HepG2 (cell line): ENCODE results near the gene SP3. TPM values are rescaled to one million over a fixed set of nuclear protein-coding genes. Genes with fewer than 3 reads are reported as not detected.

Source experiments
- ATAC-seq: fragments of 200-7000 bp; cut with Tn5 transposase; 3 replicates; pipeline ENCODE4 v1.9.1; 2020; ENCODE audit warnings: mild to moderate bottlenecking, moderate library complexity
- BruUV-seq: library from RNA; stranded (reverse); fragments of 400-500 nt; replicated peaks from 2 replicates; lab custom pipeline; 2021; lab: Mats Ljungman, UMichigan
- CTCF ChIA-PET: fragments of 300-600 bp; formaldehyde crosslinking; extraction: SDS; loops from one replicate; lab custom pipeline; 2021; ENCODE audit warnings: low total read pairs, inconsistent platforms, low intra/inter-chr PET ratio; lab: Yijun Ruan, JAX
- POLR2A ChIA-PET: fragments of 350-600 bp; sonication (Branson Sonifier 250); formaldehyde crosslinking; loops from one replicate; lab custom pipeline; 2020; ENCODE audit warnings: antibody characterized with exemption, inconsistent platforms; lab: Yijun Ruan, JAX
- DNase-seq: peaks from one replicate; pipeline ENCODE4 v3.0.0-alpha.2; 2015; ENCODE audit warnings: low spot score
- FAIRE-seq: peaks from 3 replicates; lab custom pipeline; 2011; peaks lifted over from hg19 to GRCh38; lab: Jason Lieb, UNC
- H2AFZ ChIP-seq: one replicate; pipeline ENCODE4 v1.6.1; 2011; ENCODE audit warnings: low read length, inconsistent platforms
- H3K27ac ChIP-seq: fragments of 300-600 bp; 3 replicates; pipeline ENCODE4 v1.8.0; 2011; ENCODE audit warnings: mixed run types, mild to moderate bottlenecking, mixed read lengths, low read length, inconsistent platforms; ENCODE audit not compliant: insufficient read depth; ENCODE audit errors: extremely low read length
- H3K27me3 ChIP-seq, 2 experiments: fragments of 200-600 bp in 1 of 2; 2 replicates in 1 of 2; 3 replicates in 1 of 2; pipeline versions ENCODE4 v1.6.0 to v1.8.0; 2011; ENCODE audit warnings: low read length in 2 of 2, mild to moderate bottlenecking in 2 of 2, moderate library complexity in 2 of 2, inconsistent platforms in 1 of 2; ENCODE audit not compliant: insufficient read depth in 2 of 2, control insufficient read depth in 1 of 2
- H3K36me3 ChIP-seq, 2 experiments: fragments of 200-600 bp in 1 of 2; replicated peaks in 1 of 2; 2 replicates in 1 of 2; 3 replicates in 1 of 2; pipeline versions ENCODE4 v1.5.1 to v1.8.0; 2011; ENCODE audit warnings: low read length in 2 of 2, inconsistent platforms in 1 of 2; ENCODE audit not compliant: insufficient read depth in 2 of 2, control insufficient read depth in 1 of 2
- H3K4me1 ChIP-seq: 2 replicates; pipeline ENCODE4 v1.5.1; 2012; ENCODE audit warnings: low read length, inconsistent platforms; ENCODE audit not compliant: insufficient read depth
- H3K4me2 ChIP-seq: 2 replicates; pipeline ENCODE4 v1.6.0; 2011; ENCODE audit warnings: low read depth, low read length, inconsistent platforms
- H3K4me3 ChIP-seq, 3 experiments: fragments of 200-600 bp in 1 of 3; sonication (generic), shearing (Covaris generic) in 1 of 3; replicated peaks in 1 of 3; 2 replicates each; pipeline ENCODE4 v1.5.1; 2011 to 2016; ENCODE audit warnings: low read length in 3 of 3, inconsistent platforms in 2 of 3, low read depth in 2 of 3, mild to moderate bottlenecking in 2 of 3, control low read depth in 1 of 3, mixed read lengths in 1 of 3; ENCODE audit not compliant: insufficient read depth in 1 of 3
- H3K79me2 ChIP-seq: one replicate; pipeline ENCODE4 v1.6.1; 2011; ENCODE audit warnings: low read length, inconsistent platforms; ENCODE audit not compliant: insufficient read depth
- H3K9ac ChIP-seq: 2 replicates; pipeline ENCODE4 v1.6.0; 2011; ENCODE audit warnings: mild to moderate bottlenecking, low read depth, low read length, inconsistent platforms; ENCODE audit not compliant: insufficient read depth
- H3K9me3 ChIP-seq: 2 replicates; pipeline ENCODE4 v1.5.1; 2012; ENCODE audit warnings: mild to moderate bottlenecking, low read length
- H4K20me1 ChIP-seq: 2 replicates; pipeline ENCODE4 v1.6.0; 2011; ENCODE audit warnings: inconsistent platforms, mild to moderate bottlenecking, low read length, moderate library complexity; ENCODE audit not compliant: insufficient read depth
- CEBPB ChIP-seq: IDR thresholded peaks from 2 replicates; pipeline ENCODE4 v1.6.1; 2011; ENCODE audit warnings: low read depth, low read length, improper control_type of control experiment, borderline replicate concordance
- ZNF318 ChIP-seq: sonication (generic); formaldehyde crosslinking; IDR thresholded peaks from 2 replicates; pipeline ENCODE4 v1.4.0; 2020; ENCODE audit warnings: mild to moderate bottlenecking, missing genetic modification reagents
- WGBS: methylation state at CpG from one replicate; pipeline ENCODE4 v1.1.6; 2017; ENCODE audit warnings: low lambda C conversion rate; 5-methylcytosine and 5-hydroxymethylcytosine counted together
- in situ Hi-C: cut with HindIII; loops from 2 replicates; pipeline ENCODE4 v1.10.0; 2017; ENCODE audit warnings: low pct_unique_long_range_greater_than_20kb; ENCODE audit not compliant: extremely low pct_ligation_motif_present
- intact Hi-C: fragments of 100-400 bp; cut with micrococcal nuclease; formaldehyde crosslinking; loops from one replicate; pipeline ENCODE4 v1.10.0; 2022; ENCODE audit not compliant: unreplicated experiment
- polyA plus RNA-seq, 8 experiments: library from polyadenylated mRNA; depleted of rRNA in 3 of 8; stranded (reverse) in 7 of 8; unstranded in 1 of 8; fragments of >200 nt; fragmentation: Illumina TruSeq in 4 of 8; extraction: Trizol in 4 of 8; gene quantifications; 2 replicates each; pipeline versions ENCODE4 v1.2.1 to v1.2.3, GENCODE V29; 2011 to 2016; ENCODE audit warnings: low read depth in 4 of 8, missing spikeins in 1 of 8, mixed read lengths in 1 of 8; ENCODE audit not compliant: insufficient read depth in 1 of 8
- total RNA-seq, 5 experiments: library from RNA; depleted of rRNA; stranded (reverse); fragments of >200 nt; fragmentation: Illumina TruSeq; extraction: Trizol; gene quantifications; 2 replicates each; pipeline ENCODE4 v1.2.3, GENCODE V29; 2016; ENCODE audit warnings: low read depth in 1 of 5

SP3 gene
- total and polyA plus RNA-seq, 2 of the 13 experiments (the other 11 are each of a cell fraction or from before 2014, with no cell fraction given), result 57.3 to 132 TPM

DNA sequence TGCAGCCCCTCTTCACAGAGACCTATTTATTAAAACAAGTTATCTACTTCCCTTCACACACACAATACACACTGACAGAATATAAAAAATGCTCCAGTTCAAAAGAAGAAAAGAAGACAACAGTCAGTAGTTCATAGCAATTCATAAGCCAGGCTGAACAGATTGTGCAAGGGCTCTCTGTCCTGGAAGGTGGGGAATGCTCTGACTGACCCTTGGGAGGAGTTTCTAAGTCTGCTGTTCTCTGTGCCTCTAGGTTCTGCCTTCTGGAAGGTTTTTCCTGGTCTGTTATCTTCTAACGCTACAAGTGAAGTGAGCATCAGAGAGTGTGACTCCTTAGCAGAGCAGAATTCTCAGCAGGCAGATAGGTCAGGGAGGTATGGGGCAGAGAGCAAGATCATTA lies 35.7 kb downstream of the SP3 start:
- ATAC-seq (peak; percentile 53; the same call in 2 of the 3 replicates), DNase-seq (no peak), FAIRE-seq (peak; percentile 21)
- peaks cover 9 to 27% of the 10 kb centered on the region in 2 experiments; a peak in 4 of 5 replicates for H3K36me3 ChIP-seq
- intact Hi-C loops, result no loop called here
- H3K9me3 ChIP-seq, result no peaks in the 10 kb centered on the region
- WGBS, result 100% methylated on average over 1 of the region's 1 CpG
- BruUV-seq, result TSS peak; percentile 6
- H3K27ac ChIP-seq, result no peak overlapping the region
- H3K4me3 ChIP-seq, result no peak overlapping the region
- in situ Hi-C loops, result no loop called here
- H3K4me1 ChIP-seq, result no peaks in the 10 kb centered on the region
- POLR2A ChIA-PET, result no interaction called here
- no peak overlapping the region for H3K4me2 ChIP-seq
- H3K27me3 ChIP-seq, result no peaks in the 10 kb centered on the region
- H4K20me1 ChIP-seq, result peaks cover 31% of the 10 kb centered on the region
- CTCF ChIA-PET, result no interaction called here
- no peak overlapping the region for H3K9ac ChIP-seq
- peaks cover 94% of the 10 kb centered on the region for H3K79me2 ChIP-seq
- H2AFZ ChIP-seq, result no peak overlapping the region
- no peak for TF ChIP-seq ZNF318 (CRISPR knock-in tag)
- peak; percentile 16; the same call in 1 of the 2 replicates for TF ChIP-seq CEBPB
